Measurements from ENCODE around the gene RND2. TPM values are rescaled to one million over a fixed set of nuclear protein-coding genes. Genes with fewer than 3 reads are reported as not detected.

Gene RND2
- total and polyA plus RNA-seq, 2 of the 13 experiments (the other 11 are each of a cell fraction or from before 2014, with no cell fraction given) = 0.05 to 0.11 TPM

- Histone ChIP-seq H2AFZ (ENCODE audit: low read length) (peak overlapping the region; percentile 7), H3K27me3 (ENCODE audit: control insufficient read depth in 1 of 2, insufficient read depth in 2 of 2, low read length in 2 of 2) (no peaks in the 10 kb centered on the region; a peak in 1 of 5 replicates), H3K4me1 (ENCODE audit: insufficient read depth, low read length) (peaks cover 45% of the 10 kb centered on the region), H3K4me2 (ENCODE audit: low read depth, low read length) (peak overlapping the region; percentile 88), H3K4me3 (replicated peaks in 1 of 3; ENCODE audit: insufficient read depth in 1 of 3, low read depth in 2 of 3, low read length in 3 of 3) (peak overlapping the region; percentile 37 to 60 (median 56)), H4K20me1 (ENCODE audit: insufficient read depth, low read length) (peaks cover 23% of the 10 kb centered on the region), H3K9me3 (ENCODE audit: low read length) (no peaks in the 10 kb centered on the region), H3K36me3 (replicated peaks in 1 of 2; ENCODE audit: control insufficient read depth in 1 of 2, insufficient read depth in 2 of 2, low read length in 2 of 2) (peaks cover 14 to 33% of the 10 kb centered on the region in 2 experiments), H3K27ac (ENCODE audit: extremely low read length, insufficient read depth, low read length) (peak overlapping the region; percentile 94), H3K79me2 (ENCODE audit: insufficient read depth, low read length) (peaks cover 21% of the 10 kb centered on the region), H3K9ac (ENCODE audit: insufficient read depth, low read depth, low read length) (peak overlapping the region; percentile 70)
- FAIRE-seq = peak; percentile 70
- peak; percentile 55 for ATAC-seq
- BruUV-seq (replicated peaks) = TSS peak; percentile 64
- no peak for DNase-seq (ENCODE audit: low spot score)
- WGBS (ENCODE audit: low lambda C conversion rate) = 0% methylated on average over 5 of the region's 5 CpGs
- ChIA-PET CTCF (ENCODE audit: low intra/inter-chr PET ratio, low total read pairs) (interaction anchor here (1.1 to 1.5 kb wide), 3 partner anchors 18 to 154 kb away, joined by 3 to 6 read pairs (median 3); partner anchors contain the start of gene PTGES3L), POLR2A (interaction anchor here (0.7 to 3.2 kb wide), 59 partner anchors 9 to 1089 kb away, joined by 3 to 162 read pairs (median 6); partner anchors contain the start of genes AARSD1, AOC2, BECN1 and BRCA1)
- in situ Hi-C loops (cut with HindIII; ENCODE audit: extremely low pct_ligation_motif_present, low pct_unique_long_range_greater_than_20kb) = no loop called here
- intact Hi-C loops (cut with micrococcal nuclease; ENCODE audit: unreplicated experiment) = loop anchor here (5.0 kb wide), 1 partner anchor 165 kb away; the partner anchor contains the start of gene PSME3
- TF ChIP-seq ZNF318 (CRISPR knock-in tag; IDR thresholded peaks at IDR 0.05) (no peak), FOXK1 (CRISPR knock-in tag; IDR thresholded peaks at IDR 0.05; ENCODE audit: borderline replicate concordance, low read depth) (no peak), IRF9 (CRISPR knock-in tag; IDR thresholded peaks at IDR 0.05; ENCODE audit: borderline replicate concordance) (no peak), ZNF7 (CRISPR knock-in tag; IDR thresholded peaks at IDR 0.05) (peak; percentile 68), YEATS2 (CRISPR knock-in tag; IDR thresholded peaks at IDR 0.05; ENCODE audit: borderline replicate concordance) (no peak), PAXIP1 (CRISPR knock-in tag; conservative IDR thresholded peaks at IDR 0.05) (no peak), ZZZ3 (CRISPR knock-in tag; IDR thresholded peaks at IDR 0.05; ENCODE audit: borderline replicate concordance) (0 out of 2 replicates have a peak, but pooled peaks have one; percentile 33)
- TF ChIP-seq, protein P1, sequence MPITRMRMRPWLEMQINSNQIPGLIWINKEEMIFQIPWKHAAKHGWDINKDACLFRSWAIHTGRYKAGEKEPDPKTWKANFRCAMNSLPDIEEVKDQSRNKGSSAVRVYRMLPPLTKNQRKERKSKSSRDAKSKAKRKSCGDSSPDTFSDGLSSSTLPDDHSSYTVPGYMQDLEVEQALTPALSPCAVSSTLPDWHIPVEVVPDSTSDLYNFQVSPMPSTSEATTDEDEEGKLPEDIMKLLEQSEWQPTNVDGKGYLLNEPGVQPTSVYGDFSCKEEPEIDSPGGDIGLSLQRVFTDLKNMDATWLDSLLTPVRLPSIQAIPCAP (CRISPR knock-in tag; IDR thresholded peaks at IDR 0.05; ENCODE audit: low read depth) = no peak
Observed at GRCh38 chr17:42997390-42997983, 27.5 kb upstream of the RND2 start.

All from HepG2 (cell line).